HepG2 (cell line): Measurements from ENCODE around the gene SOAT2. TPM values are rescaled to one million over a fixed set of nuclear protein-coding genes. Genes with fewer than 3 reads are reported as not detected.
A peak's percentile ranks its signal among the peaks of the same experiment; 100 is the strongest.

Experiments used
- BCL6 ChIP-seq: IDR thresholded peaks from 2 replicates; pipeline ENCODE4 v1.6.1; 2016; ENCODE audit warnings: missing genetic modification reagents, missing compliant biosample characterization
- BHLHE40 ChIP-seq: IDR thresholded peaks from 2 replicates; pipeline ENCODE4 v1.6.1; 2011; ENCODE audit warnings: low read length, improper control_type of control experiment
- CEBPG ChIP-seq: IDR thresholded peaks from 2 replicates; pipeline ENCODE4 v1.6.1; 2016
- CENPT ChIP-seq: sonication (generic); formaldehyde crosslinking; IDR thresholded peaks from 2 replicates; pipeline ENCODE4 v1.8.0; 2022; ENCODE audit warnings: low read depth, mild to moderate bottlenecking, moderate library complexity, missing genetic modification reagents
- EHMT2 ChIP-seq: fragments of 200-600 bp; sonication (generic); IDR thresholded peaks from 2 replicates; pipeline ENCODE4 v1.7.0; 2017; ENCODE audit warnings: antibody characterized with exemption, low read depth, low read length, borderline replicate concordance
- HMG20A ChIP-seq: IDR thresholded peaks from 2 replicates; pipeline ENCODE4 v1.6.1; 2016; ENCODE audit warnings: borderline replicate concordance
- HNF4A ChIP-seq: sonication (generic); formaldehyde crosslinking; IDR thresholded peaks from 2 replicates; pipeline ENCODE4 v1.4.0; 2020; ENCODE audit warnings: missing genetic modification reagents
- KLF12 ChIP-seq: sonication (generic); formaldehyde crosslinking; IDR thresholded peaks from 2 replicates; pipeline ENCODE4 v1.4.0; 2020; ENCODE audit warnings: missing genetic modification reagents, borderline replicate concordance
- MAFF ChIP-seq: IDR thresholded peaks from 2 replicates; pipeline ENCODE4 v1.6.1; 2011; ENCODE audit warnings: low read depth, low read length, improper control_type of control experiment
- MED13 ChIP-seq: sonication (generic); formaldehyde crosslinking; IDR thresholded peaks from 2 replicates; pipeline ENCODE4 v1.5.0; 2020; ENCODE audit warnings: missing genetic modification reagents
- MTA1 ChIP-seq: sonication (generic); formaldehyde crosslinking; IDR thresholded peaks from 2 replicates; pipeline ENCODE4 v1.4.0; 2020; ENCODE audit warnings: missing genetic modification reagents, mild to moderate bottlenecking, borderline replicate concordance
- NR2C2 ChIP-seq: sonication (generic); formaldehyde crosslinking; IDR thresholded peaks from 2 replicates; pipeline ENCODE4 v1.4.0; 2020; ENCODE audit warnings: missing genetic modification reagents, mild to moderate bottlenecking, moderate library complexity, borderline replicate concordance
- PAXIP1 ChIP-seq: sonication (generic); formaldehyde crosslinking; conservative IDR thresholded peaks from 2 replicates; pipeline ENCODE4 v1.4.0; 2020; ENCODE audit warnings: mild to moderate bottlenecking, missing genetic modification reagents, moderate library complexity
- RARA ChIP-seq: IDR thresholded peaks from 2 replicates; pipeline ENCODE4 v1.6.1; 2016; ENCODE audit warnings: missing genetic modification reagents, missing compliant biosample characterization
- RBAK ChIP-seq: sonication (generic); formaldehyde crosslinking; IDR thresholded peaks from 2 replicates; pipeline ENCODE4 v1.5.1; 2020; ENCODE audit warnings: mild to moderate bottlenecking, missing genetic modification reagents
- RBM39 ChIP-seq: fragments of 200-400 bp; formaldehyde crosslinking; IDR thresholded peaks from one replicate; pipeline ENCODE4 v1.6.1; 2018; ENCODE audit warnings: antibody characterized with exemption, mild to moderate bottlenecking, low read depth, low read length; ENCODE audit not compliant: poor library complexity, severe bottlenecking
- ZFP90 ChIP-seq: sonication (generic); formaldehyde crosslinking; IDR thresholded peaks from 2 replicates; pipeline ENCODE4 v1.8.0; 2022; ENCODE audit warnings: missing genetic modification reagents, mild to moderate bottlenecking, inconsistent platforms, borderline replicate concordance
- ZFYVE20 ChIP-seq: sonication (generic); formaldehyde crosslinking; IDR thresholded peaks from 2 replicates; pipeline ENCODE4 v1.8.0; 2023; ENCODE audit warnings: low read depth, mild to moderate bottlenecking, moderate library complexity, missing genetic modification reagents, borderline replicate concordance
- ZNF33B ChIP-seq: sonication (generic); formaldehyde crosslinking; IDR thresholded peaks from 2 replicates; pipeline ENCODE4 v1.5.1; 2020; ENCODE audit warnings: mild to moderate bottlenecking, missing genetic modification reagents
- ZNF44 ChIP-seq: sonication (generic); formaldehyde crosslinking; IDR thresholded peaks from 2 replicates; pipeline ENCODE4 v1.5.1; 2020; ENCODE audit warnings: mild to moderate bottlenecking, missing genetic modification reagents
- ZNF562 ChIP-seq: sonication (generic); formaldehyde crosslinking; IDR thresholded peaks from 2 replicates; pipeline ENCODE4 v1.8.0; 2022; ENCODE audit warnings: missing genetic modification reagents, borderline replicate concordance
- ZNF564 ChIP-seq: sonication (generic); formaldehyde crosslinking; IDR thresholded peaks from 2 replicates; pipeline ENCODE4 v1.8.1; 2023; ENCODE audit warnings: mild to moderate bottlenecking, missing genetic modification reagents
- ZNF670 ChIP-seq: sonication (generic); formaldehyde crosslinking; IDR thresholded peaks from 2 replicates; pipeline ENCODE4 v1.8.0; 2022; ENCODE audit warnings: mild to moderate bottlenecking, missing genetic modification reagents, borderline replicate concordance
- ZSCAN31 ChIP-seq: sonication (generic); formaldehyde crosslinking; IDR thresholded peaks from 2 replicates; pipeline ENCODE4 v1.5.0; 2020; ENCODE audit warnings: low read depth, mild to moderate bottlenecking, missing genetic modification reagents
- polyA plus RNA-seq, 8 experiments: library from polyadenylated mRNA; depleted of rRNA in 3 of 8; stranded (reverse) in 7 of 8; unstranded in 1 of 8; fragments of >200 nt; fragmentation: Illumina TruSeq in 4 of 8; extraction: Trizol in 4 of 8; gene quantifications; 2 replicates each; pipeline versions ENCODE4 v1.2.1 to v1.2.3, GENCODE V29; 2011 to 2016; ENCODE audit warnings: low read depth in 4 of 8, missing spikeins in 1 of 8, mixed read lengths in 1 of 8; ENCODE audit not compliant: insufficient read depth in 1 of 8
- total RNA-seq, 5 experiments: library from RNA; depleted of rRNA; stranded (reverse); fragments of >200 nt; fragmentation: Illumina TruSeq; extraction: Trizol; gene quantifications; 2 replicates each; pipeline ENCODE4 v1.2.3, GENCODE V29; 2016; ENCODE audit warnings: low read depth in 1 of 5
- TF ChIP-seq, protein P1 (sequence below): sonication (generic); formaldehyde crosslinking; IDR thresholded peaks from 2 replicates; pipeline ENCODE4 v1.9.0; 2021; ENCODE audit warnings: missing genetic modification reagents, borderline replicate concordance
- TF ChIP-seq, protein P2 (sequence below): IDR thresholded peaks from 2 replicates; pipeline ENCODE4 v1.6.1; 2016

Gene SOAT2
- total and polyA plus RNA-seq, 2 of the 13 experiments (the other 11 are each of a cell fraction or from before 2014, with no cell fraction given) = 14.9 to 108 TPM

- TF ChIP-seq RARA (CRISPR knock-in tag) (peak; percentile 66), ZFYVE20 (CRISPR knock-in tag) (no peak), MAFF (no peak), KLF12 (no peak), BHLHE40 (no peak), RBAK (no peak), HMG20A (CRISPR knock-in tag) (no peak), MTA1 (no peak), MED13 (CRISPR knock-in tag) (no peak), ZNF564 (CRISPR knock-in tag) (no peak), EHMT2 (no peak), ZNF33B (no peak), RBM39 (no peak), NR2C2 (CRISPR knock-in tag) (peak; percentile 39; the same call in 1 of the 2 replicates), ZNF670 (CRISPR knock-in tag) (no peak), ZNF44 (CRISPR knock-in tag) (no peak), ZSCAN31 (CRISPR knock-in tag) (no peak), HNF4A (peak; percentile 91), PAXIP1 (CRISPR knock-in tag) (peak; percentile 48; the same call in 1 of the 2 replicates), CEBPG (CRISPR knock-in tag) (peak; percentile 52), CENPT (CRISPR knock-in tag) (no peak), ZFP90 (CRISPR knock-in tag) (no peak), ZNF562 (no peak), BCL6 (CRISPR knock-in tag) (0 out of 2 replicates have a peak, but pooled peaks have one; percentile 21)
- TF ChIP-seq, protein P1, sequence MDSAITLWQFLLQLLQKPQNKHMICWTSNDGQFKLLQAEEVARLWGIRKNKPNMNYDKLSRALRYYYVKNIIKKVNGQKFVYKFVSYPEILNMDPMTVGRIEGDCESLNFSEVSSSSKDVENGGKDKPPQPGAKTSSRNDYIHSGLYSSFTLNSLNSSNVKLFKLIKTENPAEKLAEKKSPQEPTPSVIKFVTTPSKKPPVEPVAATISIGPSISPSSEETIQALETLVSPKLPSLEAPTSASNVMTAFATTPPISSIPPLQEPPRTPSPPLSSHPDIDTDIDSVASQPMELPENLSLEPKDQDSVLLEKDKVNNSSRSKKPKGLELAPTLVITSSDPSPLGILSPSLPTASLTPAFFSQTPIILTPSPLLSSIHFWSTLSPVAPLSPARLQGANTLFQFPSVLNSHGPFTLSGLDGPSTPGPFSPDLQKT (CRISPR knock-in tag) = no peak
- TF ChIP-seq, protein P2, sequence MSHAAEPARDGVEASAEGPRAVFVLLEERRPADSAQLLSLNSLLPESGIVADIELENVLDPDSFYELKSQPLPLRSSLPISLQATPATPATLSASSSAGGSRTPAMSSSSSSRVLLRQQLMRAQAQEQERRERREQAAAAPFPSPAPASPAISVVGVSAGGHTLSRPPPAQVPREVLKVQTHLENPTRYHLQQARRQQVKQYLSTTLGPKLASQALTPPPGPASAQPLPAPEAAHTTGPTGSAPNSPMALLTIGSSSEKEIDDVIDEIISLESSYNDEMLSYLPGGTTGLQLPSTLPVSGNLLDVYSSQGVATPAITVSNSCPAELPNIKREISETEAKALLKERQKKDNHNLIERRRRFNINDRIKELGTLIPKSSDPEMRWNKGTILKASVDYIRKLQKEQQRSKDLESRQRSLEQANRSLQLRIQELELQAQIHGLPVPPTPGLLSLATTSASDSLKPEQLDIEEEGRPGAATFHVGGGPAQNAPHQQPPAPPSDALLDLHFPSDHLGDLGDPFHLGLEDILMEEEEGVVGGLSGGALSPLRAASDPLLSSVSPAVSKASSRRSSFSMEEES (CRISPR knock-in tag) = no peak
Observed at GRCh38 chr12:53131844-53132243, 28.6 kb downstream of the SOAT2 start (continued).
